Left cardiac atrium (tissue), 4 donors: ENCODE measurements around the gene TTLL6. TPM values are rescaled to one million over a fixed set of nuclear protein-coding genes. Genes with fewer than 3 reads are reported as not detected.

Experiments
- ATAC-seq, 2 donors: fragments of 200-7000 bp; cut with Tn5 transposase; one replicate each; pipeline ENCODE4 v1.9.1; 2020; ENCODE audit warnings: mild to moderate bottlenecking in 2 of 2, moderate library complexity in 2 of 2
- DNase-seq: peaks from one replicate; pipeline ENCODE4 v3.0.0-alpha.2; 2020
- intact Hi-C, 2 donors: fragments of 100-400 bp; cut with DNase I; formaldehyde crosslinking; loops; one replicate each; pipeline versions ENCODE4 v1.14.1 to v1.15.1; 2022 to 2023
- total RNA-seq, 2 donors: library from RNA; stranded (reverse); fragmentation: NEBNext Ultra II Directional; extraction: Animal tissue kit (Norgen Biotek cat#: 25700); gene quantifications; one replicate each; pipeline ENCODE4 v1.2.1, GENCODE V29; 2021
- donor health status: DM: no; HTN: yes; CAD: no.
- donor health status: DM: no; HTN: yes; CAD: no; lungs with severe emphysema.
- donor health status: DM: yes; HTN: yes; CAD: no.
- donor health status: Dilated cardiomyopathy.

The TTLL6 gene
- total RNA-seq, 2 donors from 2014 or later = 0.16 TPM; not detected in 1

DNA sequence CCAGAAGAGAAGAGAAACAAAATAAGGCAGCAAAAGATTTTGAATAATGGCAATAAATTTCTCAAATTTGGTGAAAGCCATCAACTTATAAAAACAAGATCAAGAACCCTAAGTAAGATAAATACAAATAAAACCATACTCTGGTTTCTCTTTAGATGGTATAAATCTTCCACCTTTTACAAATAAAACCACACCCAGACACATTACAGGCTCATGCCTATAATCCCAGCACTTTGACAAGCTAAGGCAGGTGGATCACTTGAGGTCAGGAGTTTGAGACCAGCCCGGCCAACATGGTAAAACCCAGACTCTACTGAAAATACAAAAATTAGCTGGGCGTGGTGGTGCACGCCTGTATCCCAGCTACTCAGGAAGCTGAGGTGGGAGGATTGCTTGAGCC, 43.8 kb downstream of the TTLL6 start:
- intact Hi-C loops = no loop called here
- ATAC-seq = no peak
- no peak for DNase-seq

DNA sequence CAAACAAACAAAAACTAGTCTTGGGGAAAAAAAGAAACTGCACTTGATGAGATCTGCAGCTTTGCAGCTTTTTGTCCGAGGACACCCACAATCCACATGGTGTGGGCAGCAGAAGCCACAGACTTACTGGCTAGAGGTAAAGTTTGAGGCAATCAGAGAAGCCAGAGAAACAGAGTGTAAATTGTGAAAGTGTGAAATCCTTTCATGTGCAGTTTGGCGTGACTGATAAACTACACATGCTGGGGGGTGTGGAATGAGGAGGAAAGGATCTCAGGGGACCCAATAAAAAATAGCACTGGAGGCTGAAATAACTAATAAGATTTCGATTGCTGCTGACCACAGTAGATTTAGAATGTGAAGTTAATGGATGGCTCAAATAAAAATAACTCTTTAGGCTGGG, 46.1 kb downstream of the TTLL6 start:
- intact Hi-C loops = no loop called here
- DNase-seq (no peak), ATAC-seq (no peak)

DNA sequence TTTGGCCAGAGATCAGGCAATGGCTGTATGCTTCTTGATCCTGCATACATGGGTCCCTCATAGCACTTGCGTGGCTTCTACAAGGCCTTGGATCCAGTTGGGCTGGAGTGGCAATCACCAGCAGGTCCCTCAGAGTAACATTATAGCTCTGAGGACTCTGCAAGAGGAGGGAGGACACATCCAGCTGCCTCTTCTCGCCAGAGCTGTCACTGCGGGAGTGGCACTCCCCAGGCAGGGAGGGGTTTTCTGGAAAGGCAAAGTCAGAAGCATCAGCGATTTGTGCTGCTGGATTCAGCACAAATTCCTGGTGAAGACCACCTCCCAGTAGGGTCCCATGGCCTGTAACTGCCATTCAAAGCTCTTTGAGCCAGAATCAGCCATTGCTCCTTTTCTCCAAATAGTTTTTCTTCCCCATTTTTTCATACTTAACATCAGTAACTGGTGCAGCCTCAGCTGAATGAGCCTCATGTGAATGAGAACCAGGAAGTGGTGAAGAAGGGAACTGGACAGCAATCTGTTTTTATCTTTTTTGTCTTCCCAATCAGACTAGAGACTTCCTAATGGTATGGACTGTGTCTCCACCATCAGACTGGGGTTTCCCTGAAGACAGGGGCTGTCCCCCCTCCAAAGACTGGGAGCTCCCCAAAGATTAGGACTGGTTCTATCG, 47.9 kb downstream of the TTLL6 start:
- intact Hi-C loops = no loop called here
- no peak for DNase-seq
- ATAC-seq = no peak

- no peak for DNase-seq
- intact Hi-C loops = no loop called here
- ATAC-seq = no peak
Observed at GRCh38 chr17:48767263-48767774, 49.7 kb downstream of the TTLL6 start.

DNA sequence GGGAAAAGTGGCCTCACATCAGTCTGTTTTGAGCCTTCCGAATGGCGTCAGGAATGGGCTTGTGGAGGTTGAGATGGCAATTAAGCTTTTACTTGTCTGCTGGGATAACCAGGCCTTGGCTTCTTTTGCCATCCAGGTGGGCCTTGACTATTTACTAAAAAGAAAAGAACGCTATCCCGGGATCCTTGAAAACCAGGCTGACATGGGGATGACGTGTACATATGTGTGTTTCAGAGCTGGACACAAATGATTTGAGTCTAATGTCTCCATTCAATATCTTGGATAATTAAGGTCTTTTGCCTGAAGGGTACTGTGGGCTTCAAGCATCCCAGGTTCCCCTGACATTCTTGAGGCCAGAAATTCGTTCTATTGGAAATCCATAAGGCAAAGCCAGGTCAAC, 55.9 kb downstream of the TTLL6 start:
- intact Hi-C loops = no loop called here
- no peak for DNase-seq
- ATAC-seq = no peak

DNA sequence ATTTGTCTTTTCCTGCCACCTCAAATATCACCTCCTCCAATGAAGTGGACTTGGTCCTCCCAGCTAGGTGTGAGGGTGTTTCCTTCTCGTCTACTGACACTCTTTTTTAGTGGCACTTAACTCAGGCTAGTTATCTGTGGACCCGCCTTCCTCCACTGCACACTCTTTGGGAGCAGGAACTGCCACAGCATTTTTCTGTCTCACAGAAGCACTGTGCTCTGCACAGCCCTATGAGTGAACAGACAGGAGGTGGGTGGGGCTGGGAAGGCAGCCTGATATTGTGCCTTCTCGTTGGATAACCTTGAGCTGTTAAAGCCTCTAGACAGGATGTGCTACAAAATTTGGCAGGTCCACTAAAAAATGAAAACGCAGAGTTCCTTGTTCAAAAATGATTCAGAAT, 56.6 kb downstream of the TTLL6 start:
- DNase-seq (no peak), ATAC-seq (no peak)
- intact Hi-C loops = no loop called here

DNA sequence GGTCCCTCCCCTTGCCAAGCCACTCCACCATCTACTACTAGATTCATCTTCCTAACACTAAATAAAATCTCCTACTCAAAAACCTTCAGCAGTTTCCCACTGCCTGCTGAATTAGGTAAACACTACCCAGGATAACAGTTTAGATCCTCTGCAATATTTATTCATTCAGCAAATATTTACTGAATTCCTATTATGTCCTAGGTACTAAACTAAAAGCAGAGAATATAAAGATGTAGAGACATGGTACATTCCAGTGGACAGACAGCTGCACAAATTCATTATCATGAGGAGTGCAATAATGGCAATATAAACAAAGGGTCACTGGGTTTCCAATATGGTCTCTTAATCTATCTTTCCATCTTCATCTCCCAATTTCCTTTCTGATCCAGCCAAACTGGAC, 57.7 kb downstream of the TTLL6 start:
- intact Hi-C loops = no loop called here
- DNase-seq (no peak), ATAC-seq (no peak)

DNA sequence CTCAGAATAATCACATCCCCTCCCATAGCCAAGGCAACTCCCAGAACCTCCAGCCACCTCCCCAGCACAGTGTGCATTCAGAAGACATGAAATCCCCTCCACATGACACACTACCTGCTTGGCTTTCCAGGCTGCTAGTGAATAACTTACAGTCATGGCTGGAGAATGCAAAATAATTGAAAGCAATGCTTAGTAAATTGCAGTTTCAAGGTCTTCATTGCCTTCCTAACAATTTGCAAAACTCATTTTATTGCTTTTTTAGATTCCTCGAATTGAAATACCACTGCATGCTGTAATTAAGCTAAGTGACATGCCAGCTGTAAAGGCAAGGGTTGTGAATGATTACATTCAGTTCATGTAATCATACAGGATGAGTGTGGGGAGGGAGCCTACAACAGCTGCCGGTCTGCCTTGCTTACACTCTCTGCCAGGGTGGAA, 59.5 kb downstream of the TTLL6 start:
- DNase-seq = no peak
- no peak for ATAC-seq
- intact Hi-C loops = no loop called here

GRCh38 chr17:48756830-48757251, 60.2 kb downstream of the TTLL6 start:
- ATAC-seq (no peak), DNase-seq (no peak)
- intact Hi-C loops = no loop called here

- ATAC-seq (no peak), DNase-seq (no peak)
- intact Hi-C loops = no loop called here
Observed at GRCh38 chr17:48755356-48755755, 61.7 kb downstream of the TTLL6 start.

GRCh38 chr17:48754500-48755261, 62.3 kb downstream of the TTLL6 start:
- intact Hi-C loops = no loop called here
- no peak for ATAC-seq
- DNase-seq = no peak

DNA sequence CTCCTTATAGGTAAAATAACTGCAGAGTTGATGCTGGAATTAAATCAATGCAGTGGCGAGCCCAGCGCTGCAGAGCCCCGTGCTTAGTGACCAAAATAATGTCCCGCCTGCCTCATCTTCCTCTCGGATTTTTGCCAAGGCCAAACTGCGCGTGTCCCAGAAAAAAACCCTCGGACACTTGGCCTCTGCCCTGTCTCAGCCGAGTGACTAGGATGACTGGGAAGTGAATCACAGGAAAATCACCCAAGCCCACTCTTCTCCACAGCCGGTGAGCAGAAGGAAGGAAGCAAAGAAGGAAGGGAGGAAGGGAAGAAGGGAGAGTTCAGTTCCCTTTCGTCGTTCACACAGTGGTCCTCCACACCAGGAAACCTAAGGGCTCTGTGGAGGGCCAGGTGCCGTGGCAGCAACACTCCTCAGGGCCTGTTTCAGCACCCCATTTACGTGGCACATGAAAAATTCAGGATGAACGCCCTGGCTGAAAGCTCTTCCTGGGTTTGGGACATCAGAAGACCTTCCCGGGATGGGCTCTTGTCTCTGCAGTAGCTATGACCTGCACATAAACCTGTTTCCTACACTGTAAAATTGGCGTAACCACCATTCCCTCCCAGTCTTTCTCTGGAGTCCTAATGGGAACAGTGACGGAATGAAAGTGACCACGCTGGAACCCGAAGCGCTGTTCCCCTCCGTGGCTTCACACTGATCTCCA, 63.1 kb downstream of the TTLL6 start:
- ATAC-seq (no peak), DNase-seq (no peak)
- intact Hi-C loops = no loop called here

DNA sequence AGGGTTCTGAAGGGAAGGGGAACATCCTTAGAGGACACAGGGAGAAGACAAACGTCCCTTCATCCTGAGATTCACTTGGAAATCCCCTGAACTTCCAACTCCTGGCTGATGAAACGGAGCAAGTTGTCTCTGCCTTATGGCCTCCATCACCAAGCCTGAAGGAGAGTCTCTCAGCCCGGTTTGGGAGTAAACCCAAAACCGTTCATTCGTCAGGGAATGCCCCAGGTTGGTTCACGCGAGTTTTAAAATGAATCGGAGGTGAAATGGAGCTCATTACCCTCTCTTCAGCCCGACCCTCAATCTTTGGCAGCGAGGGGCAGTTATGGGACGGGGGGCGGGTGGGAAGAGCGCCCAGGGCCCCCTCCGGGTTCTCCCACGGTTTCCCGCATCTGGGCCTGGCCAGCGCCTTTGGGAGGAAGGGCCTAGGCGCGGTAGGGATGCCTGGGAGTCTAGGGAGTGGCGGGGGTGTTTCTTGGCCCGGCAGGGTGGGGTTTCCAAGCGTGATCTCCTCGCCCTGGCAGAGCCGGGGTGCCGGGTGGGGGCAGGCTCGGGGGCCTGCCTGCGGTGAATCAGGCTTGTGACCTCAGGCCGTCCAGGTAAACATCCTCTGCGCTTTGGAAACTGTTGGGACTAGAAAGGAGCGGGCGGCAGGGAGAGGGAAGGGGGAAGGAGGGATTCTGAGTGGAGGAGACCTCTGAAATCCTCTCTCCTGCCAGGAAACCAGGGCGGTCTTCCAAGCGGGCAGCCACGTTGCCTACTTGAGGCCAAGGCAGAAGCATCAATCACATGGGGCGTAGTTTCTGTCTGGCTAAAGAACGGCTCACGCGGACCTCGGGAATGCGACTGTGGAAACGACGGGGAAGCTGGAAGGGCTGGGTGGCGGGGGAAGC, 64.4 kb downstream of the TTLL6 start:
- intact Hi-C loops = no loop called here
- no peak for DNase-seq
- no peak for ATAC-seq

GRCh38 chr17:48751733-48752398, 65.2 kb downstream of the TTLL6 start:
- intact Hi-C loops = no loop called here
- ATAC-seq (no peak), DNase-seq (no peak)

DNA sequence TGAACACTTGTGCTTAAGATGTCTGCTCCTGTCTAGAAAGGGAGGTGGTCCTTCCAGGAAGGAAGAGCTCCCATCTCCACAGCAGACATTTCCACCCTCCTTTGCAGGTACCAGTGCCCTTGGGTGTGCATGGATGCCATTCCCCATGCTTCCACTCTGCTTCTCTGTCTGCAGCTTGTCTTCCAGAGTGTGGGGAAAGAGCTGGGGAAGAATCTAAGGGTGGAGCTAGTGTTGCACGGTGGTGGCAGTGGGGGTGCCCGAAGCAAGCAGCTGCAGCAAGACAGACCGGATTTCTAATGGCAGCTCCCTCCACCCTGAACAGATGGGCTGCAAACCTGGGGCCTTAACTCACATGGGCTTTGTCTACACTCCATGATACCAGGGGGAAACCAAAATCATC, 65.9 kb downstream of the TTLL6 start:
- intact Hi-C loops = no loop called here
- no peak for ATAC-seq
- no peak for DNase-seq

DNA sequence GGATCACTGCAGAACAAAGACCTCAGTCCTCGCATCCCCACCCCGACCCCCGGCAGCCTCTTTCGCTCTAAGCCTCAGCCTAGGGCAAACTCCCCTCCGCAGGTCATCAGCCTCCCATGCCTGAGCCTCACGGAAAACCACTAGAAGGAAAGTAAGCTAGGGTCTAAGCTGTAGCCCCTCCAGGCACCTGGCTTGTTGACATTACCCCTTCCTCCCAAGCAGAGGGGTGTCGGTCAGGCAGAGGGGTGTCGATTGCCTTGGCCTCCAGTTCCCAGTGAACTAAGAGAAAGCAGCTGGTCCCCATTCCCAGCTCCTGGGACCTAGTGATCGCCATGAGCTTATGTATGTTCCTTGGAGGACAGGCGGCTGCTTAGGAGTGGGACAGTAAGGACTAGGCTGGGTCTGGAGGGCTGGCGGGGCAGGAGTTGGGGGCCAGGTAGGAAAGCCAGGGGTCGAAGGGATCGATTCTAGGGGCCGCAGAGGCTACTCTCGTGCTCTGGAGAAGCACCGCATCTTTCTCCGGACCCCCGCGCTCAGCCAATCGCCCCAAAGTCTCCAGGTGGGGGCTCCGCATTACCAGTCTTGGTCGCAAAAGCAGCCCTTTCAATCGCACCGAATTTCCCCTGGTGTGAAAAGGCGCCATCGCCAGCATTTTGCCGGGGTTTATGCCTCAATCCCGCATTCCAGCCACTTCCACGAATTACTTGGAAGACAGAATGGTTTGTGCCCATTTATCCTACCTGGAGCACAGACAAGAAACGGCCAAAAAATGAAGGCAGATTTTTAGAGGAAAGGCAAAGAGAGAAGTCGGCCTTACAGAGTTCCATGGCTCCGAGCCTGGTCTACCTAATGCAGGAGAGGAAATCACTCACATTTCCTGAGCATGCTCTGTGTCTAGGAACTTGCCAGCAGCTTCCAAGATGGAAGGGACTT, 67.1 kb downstream of the TTLL6 start:
- intact Hi-C loops = no loop called here
- DNase-seq (no peak), ATAC-seq (no peak)

DNA sequence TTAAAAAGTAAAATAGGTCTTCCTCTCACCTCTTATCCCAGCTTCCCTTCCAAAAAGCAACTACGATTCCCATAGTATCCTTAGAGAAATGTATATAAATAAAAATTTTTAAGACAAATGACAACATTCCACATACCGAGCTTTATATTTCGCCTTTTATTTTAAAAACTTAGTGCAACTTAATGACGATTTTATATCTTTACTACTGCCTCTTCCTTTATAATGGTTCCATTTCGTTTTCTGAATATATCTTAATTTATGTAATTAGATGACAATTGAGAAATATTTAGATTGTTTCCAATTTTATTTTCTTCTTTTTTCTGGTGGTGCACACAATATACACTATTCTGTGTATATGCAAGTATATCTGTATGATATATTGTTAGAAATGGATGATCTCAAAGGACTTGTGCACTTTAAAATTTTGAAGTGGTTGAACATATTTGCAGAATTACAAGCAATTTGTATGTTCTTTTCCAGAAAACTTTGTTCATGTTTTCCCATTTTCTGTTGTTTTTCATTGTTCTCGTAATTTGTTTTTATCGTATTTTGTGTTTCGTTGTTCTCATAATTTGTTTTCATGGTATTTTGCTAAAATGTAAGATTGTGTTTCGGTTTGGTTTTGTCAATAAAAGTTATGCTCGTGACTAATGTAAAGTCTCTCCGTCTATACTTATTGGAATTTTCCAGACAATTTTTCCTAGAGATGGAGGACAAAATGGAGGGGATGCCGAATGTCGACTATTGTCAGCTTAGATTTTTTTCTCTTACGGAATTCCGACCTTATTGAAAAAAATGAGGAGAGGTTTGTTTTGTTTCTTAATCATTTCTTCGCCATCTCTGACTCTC, 68.1 kb downstream of the TTLL6 start:
- intact Hi-C loops = no loop called here
- DNase-seq (no peak), ATAC-seq (no peak)
